HG02678 (cell line): ENCODE results near the gene APOBEC3G.

Experiments
- ATAC-seq: cut with Tn5 transposase; IDR thresholded peaks from one replicate; pipeline ENCODE4 v1.9.1; 2021; ENCODE audit warnings: mild to moderate bottlenecking, moderate library complexity; ENCODE audit not compliant: unreplicated experiment

Gene APOBEC3G

GRCh38 chr22:39120983-39121382, 43.9 kb downstream of the APOBEC3G start:
- ATAC-seq: no peak

GRCh38 chr22:39122772-39123470, 45.8 kb downstream of the APOBEC3G start:
- no peak for ATAC-seq

GRCh38 chr22:39123751-39124581, 46.9 kb downstream of the APOBEC3G start:
- ATAC-seq: no peak

- ATAC-seq: no peak
Observed at GRCh38 chr22:39125622-39126021, 48.5 kb downstream of the APOBEC3G start.

DNA sequence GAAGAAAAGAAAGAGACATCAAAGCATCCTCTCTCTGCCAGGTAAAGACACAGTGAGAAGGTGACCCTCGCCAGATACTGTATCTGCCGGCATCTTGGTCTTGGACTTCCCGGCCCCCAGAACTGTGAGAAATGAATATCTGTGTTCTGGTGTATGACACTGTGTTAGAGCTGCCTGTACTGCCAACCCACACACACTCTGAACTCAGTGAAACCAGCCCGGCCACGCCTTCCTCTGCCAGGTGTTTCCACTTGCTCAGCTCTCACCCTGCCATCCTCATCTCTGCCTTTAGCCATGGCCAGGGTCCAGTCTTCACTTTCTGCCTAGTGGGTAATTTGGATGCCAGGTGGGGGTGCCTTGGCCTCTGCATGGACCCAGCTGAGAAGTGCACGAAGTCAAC, 51.4 kb downstream of the APOBEC3G start:
- no peak for ATAC-seq

GRCh38 chr22:39129081-39129480, 52.0 kb downstream of the APOBEC3G start:
- no peak for ATAC-seq

DNA sequence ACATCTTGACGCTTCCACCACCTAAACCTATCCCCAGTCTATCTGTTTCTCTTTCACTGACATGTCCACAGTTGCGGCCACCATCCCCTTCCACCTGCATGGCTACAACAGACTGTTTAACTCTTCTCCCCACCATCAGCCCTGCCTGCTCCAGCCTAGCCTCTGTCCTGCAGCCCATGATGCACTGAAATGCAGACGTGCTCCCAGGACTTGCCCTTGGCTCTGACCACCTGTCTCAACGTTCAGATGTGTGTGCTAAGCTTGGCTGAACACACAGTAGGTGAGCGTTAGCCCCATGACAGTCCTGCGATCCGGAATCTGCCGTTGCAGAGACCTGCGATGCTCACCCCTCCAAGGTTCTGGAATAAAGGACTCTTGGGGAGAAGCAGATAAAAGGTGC, 52.7 kb downstream of the APOBEC3G start:
- ATAC-seq: no peak

GRCh38 chr22:39130152-39130704, 53.2 kb downstream of the APOBEC3G start:
- ATAC-seq: no peak

DNA sequence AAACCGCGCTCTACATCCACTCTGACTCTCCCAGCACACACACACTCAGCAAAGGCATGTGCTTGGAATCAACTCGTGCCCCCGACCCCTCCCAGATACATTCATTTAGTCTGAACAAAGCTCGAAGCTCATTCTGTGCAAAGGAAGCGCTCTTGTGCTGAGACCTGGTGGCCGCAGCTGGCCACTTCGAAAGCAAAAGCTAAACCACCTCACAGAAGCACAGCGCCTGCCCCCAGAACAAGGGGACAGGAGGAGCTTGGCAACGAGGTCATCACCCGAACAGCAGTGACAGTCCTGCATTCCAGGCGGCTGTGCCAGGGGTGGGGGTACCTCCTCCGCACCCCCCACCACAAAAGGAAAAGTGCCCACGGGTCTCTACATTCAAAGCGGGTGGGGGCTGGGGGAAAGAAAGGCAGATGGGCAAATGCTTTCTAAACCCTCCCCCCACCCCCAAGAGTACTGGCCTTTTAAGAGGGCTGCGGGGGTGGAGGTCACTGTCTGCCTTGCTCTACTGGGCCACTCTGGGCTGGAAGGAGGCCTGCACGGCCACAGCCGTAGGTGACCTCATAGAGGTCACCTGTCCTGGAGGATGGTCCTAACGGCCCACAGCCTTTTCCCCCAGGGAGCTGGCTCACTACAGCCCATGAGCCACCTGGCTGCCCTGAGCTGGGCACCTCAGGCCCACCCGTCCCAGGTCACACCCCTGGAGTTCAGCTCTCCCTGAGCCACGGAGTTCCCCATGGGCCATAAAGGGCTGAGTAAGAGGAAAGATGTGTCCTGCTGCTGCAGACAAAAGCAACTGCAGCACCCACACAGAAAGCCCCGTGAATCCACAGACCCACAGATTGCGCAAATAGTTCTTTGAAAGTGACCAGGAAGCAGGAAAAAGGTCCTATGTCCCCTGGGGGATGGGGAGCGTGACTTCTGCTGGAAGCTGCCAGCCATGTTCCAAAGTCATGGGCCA, 54.1 kb downstream of the APOBEC3G start:
- no peak for ATAC-seq

GRCh38 chr22:39132281-39132680, 55.2 kb downstream of the APOBEC3G start:
- no peak for ATAC-seq

GRCh38 chr22:39132871-39133524, 55.9 kb downstream of the APOBEC3G start:
- no peak for ATAC-seq

- ATAC-seq: no peak
Observed at GRCh38 chr22:39133871-39134270, 56.8 kb downstream of the APOBEC3G start.

DNA sequence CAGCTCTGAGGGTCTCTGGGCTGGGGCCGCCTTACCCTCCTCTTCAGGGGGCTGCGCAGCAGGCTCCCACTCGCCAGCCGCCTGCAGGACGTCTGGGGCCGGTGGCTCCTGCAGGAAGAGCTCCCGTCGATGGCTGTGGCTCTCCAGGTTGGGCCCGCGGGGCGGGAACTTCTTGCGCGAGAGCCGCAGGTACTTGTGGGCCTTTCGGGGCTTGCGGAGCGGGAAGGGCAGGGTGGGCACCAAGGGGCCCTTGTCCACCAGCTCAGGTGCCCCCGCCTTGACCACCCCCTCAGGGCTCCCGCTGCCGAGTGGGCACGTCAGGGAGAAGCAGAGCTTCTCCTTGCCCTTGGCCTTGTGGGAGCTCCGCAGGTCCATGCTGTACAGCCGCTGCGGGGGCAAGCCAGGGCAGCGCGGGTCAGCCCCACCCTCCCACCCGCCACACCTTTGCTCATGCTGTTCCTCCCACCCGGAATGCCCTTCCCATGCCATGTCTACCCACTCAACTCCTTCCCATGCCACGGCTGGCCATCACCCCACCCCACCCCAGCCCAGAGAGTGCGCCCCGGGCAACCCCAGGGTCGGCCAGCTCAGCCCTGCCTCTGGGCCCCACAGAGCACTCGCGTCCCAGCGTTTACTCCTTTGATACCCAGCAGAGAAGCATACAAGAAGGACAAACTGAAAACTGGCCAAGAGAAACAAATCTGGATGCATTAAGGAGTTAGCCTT, 57.5 kb downstream of the APOBEC3G start:
- no peak for ATAC-seq

DNA sequence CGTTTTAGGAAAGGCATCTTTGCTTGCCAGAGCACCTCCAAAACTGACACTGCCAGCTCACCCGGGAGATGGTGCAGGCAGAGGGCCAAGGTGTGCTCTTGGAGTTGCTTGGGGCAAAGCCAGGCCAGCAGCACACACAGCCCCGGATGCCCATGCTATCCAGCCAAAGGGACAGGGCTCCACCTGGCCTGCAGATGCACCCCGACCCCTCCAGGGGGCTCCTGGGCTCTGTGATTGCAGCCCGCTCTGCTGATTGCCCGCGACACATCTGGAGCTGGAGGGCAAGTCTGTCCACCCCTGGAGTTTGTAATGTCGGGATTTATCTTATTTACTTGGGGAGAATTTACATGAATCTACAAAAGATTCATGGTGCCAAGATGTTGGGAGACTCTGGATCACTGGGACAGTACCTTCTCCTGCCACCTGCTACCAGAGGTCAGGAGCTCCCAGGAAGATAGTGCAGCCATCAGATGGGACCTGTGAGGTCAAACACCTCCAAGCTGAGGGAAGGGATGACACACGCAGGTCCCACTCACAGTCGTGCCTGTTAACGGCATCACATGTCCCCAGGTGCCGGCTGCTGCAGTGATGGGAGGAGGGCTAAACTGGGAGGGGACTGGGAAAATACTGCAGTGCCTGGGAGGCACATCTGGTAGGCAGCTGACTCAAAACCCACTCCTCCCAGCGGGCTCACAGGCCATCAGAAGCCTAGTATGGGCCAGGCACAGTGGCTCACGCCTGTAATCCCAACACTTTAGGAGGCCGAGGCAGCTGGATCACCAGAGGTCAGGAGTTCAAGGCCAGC, 58.2 kb downstream of the APOBEC3G start:
- ATAC-seq: no peak

GRCh38 chr22:39136317-39136716, 59.2 kb downstream of the APOBEC3G start:
- no peak for ATAC-seq
